Keratinocyte (primary cell): ENCODE results near the gene SCN2B. TPM values are rescaled to one million over a fixed set of nuclear protein-coding genes. Genes with fewer than 3 reads are reported as not detected.

Source experiments
- DNase-seq: peaks from one replicate; pipeline ENCODE4 v3.0.0-alpha.2; 2011; ENCODE audit warnings: low read depth, missing footprints, low spot score
- FAIRE-seq: peaks from 2 replicates; lab custom pipeline; 2011; peaks lifted over from hg19 to GRCh38; lab: Jason Lieb, UNC
- H2AFZ ChIP-seq: 2 replicates; pipeline ENCODE4 v1.6.0; 2012; ENCODE audit warnings: low read length, control low read depth, inconsistent platforms; ENCODE audit not compliant: control insufficient read depth
- H3K27ac ChIP-seq: 2 replicates; pipeline ENCODE4 v1.5.1; 2011; ENCODE audit warnings: low read length; ENCODE audit not compliant: control insufficient read depth, insufficient read depth
- H3K27me3 ChIP-seq: 3 replicates; pipeline ENCODE4 v1.6.0; 2011; ENCODE audit warnings: low read length; ENCODE audit not compliant: control insufficient read depth, insufficient read depth; ENCODE audit errors: extremely low read depth
- H3K36me3 ChIP-seq, 2 experiments: 2 replicates in 1 of 2; 3 replicates in 1 of 2; pipeline ENCODE4 v1.5.1; 2011; ENCODE audit warnings: low read length in 2 of 2, mild to moderate bottlenecking in 1 of 2; ENCODE audit not compliant: control insufficient read depth in 2 of 2, insufficient read depth in 2 of 2; ENCODE audit errors: extremely low read depth in 1 of 2
- H3K4me1 ChIP-seq: 3 replicates; pipeline ENCODE4 v1.5.1; 2011; ENCODE audit warnings: low read length; ENCODE audit not compliant: control insufficient read depth, insufficient read depth; ENCODE audit errors: extremely low read depth
- H3K4me2 ChIP-seq: 3 replicates; pipeline ENCODE4 v1.6.0; 2011; ENCODE audit warnings: low read depth, low read length; ENCODE audit not compliant: control insufficient read depth, insufficient read depth; ENCODE audit errors: extremely low read depth
- H3K4me3 ChIP-seq, 3 experiments: fragments of 200-600 bp in 1 of 3; sonication (generic) in 1 of 3; 2 replicates in 2 of 3; 3 replicates in 1 of 3; pipeline ENCODE4 v1.5.1; 2011 to 2016; ENCODE audit warnings: low read length in 3 of 3, mild to moderate bottlenecking in 3 of 3, control low read depth in 2 of 3, inconsistent platforms in 1 of 3, low read depth in 1 of 3, mixed read lengths in 1 of 3, mixed run types in 1 of 3, moderate library complexity in 1 of 3; ENCODE audit not compliant: control insufficient read depth in 2 of 3, insufficient read depth in 2 of 3; ENCODE audit errors: extremely low read depth in 1 of 3
- H3K79me2 ChIP-seq: 2 replicates; pipeline ENCODE4 v1.6.0; 2012; ENCODE audit warnings: low read length; ENCODE audit not compliant: control insufficient read depth, insufficient read depth
- H3K9ac ChIP-seq: 3 replicates; pipeline ENCODE4 v1.6.0; 2011; ENCODE audit warnings: low read length; ENCODE audit not compliant: control insufficient read depth, insufficient read depth; ENCODE audit errors: extremely low read depth
- H3K9me1 ChIP-seq: 3 replicates; pipeline ENCODE4 v1.6.0; 2011; ENCODE audit warnings: low read length; ENCODE audit not compliant: control insufficient read depth, insufficient read depth; ENCODE audit errors: extremely low read depth
- H3K9me3 ChIP-seq: 2 replicates; pipeline ENCODE4 v1.5.1; 2012; ENCODE audit warnings: low read depth, low read length; ENCODE audit not compliant: control insufficient read depth
- H4K20me1 ChIP-seq: 3 replicates; pipeline ENCODE4 v1.6.0; 2011; ENCODE audit warnings: low read length; ENCODE audit not compliant: control insufficient read depth, insufficient read depth; ENCODE audit errors: extremely low read depth
- CTCF ChIP-seq, 3 experiments: IDR thresholded peaks in 1 of 3; conservative IDR thresholded peaks in 1 of 3; optimal IDR thresholded peaks in 1 of 3; 2 replicates in 2 of 3; 3 replicates in 1 of 3; pipeline versions ENCODE3 to v1.5.1; 2011; ENCODE audit warnings: low read length in 3 of 3, mild to moderate bottlenecking in 3 of 3, moderate library complexity in 2 of 3, control low read depth in 1 of 3, inconsistent platforms in 1 of 3; ENCODE audit not compliant: insufficient read depth in 2 of 3; ENCODE audit errors: extremely low read depth in 1 of 3
- EZH2 ChIP-seq: IDR thresholded peaks from one replicate; pipeline ENCODE4 v1.6.1; 2012; ENCODE audit warnings: inconsistent platforms, mild to moderate bottlenecking, low read length, moderate library complexity
- dilution Hi-C: fragments of 300-500 bp; cut with MboI; formaldehyde crosslinking; loops from one replicate; pipeline ENCODE4 v1.7.0; 2020; ENCODE audit warnings: low sequenced_read_pairs; ENCODE audit not compliant: extremely low pct_ligation_motif_present
- polyA plus RNA-seq, 5 experiments: library from polyadenylated mRNA; depleted of rRNA in 3 of 5; stranded (reverse) in 3 of 5; stranded (forward) in 1 of 5; unstranded in 1 of 5; fragments of >200 nt; gene quantifications; 1 replicate in 1 of 5; 2 replicates in 3 of 5; 3 replicates in 1 of 5; pipeline versions ENCODE4 v1.2.1 to v1.2.3, GENCODE V29; 2011 to 2012; ENCODE audit warnings: missing spikeins in 2 of 5, low read depth in 1 of 5, low replicate concordance in 1 of 5

Gene SCN2B
- polyA plus RNA-seq, 1 donor (not counting 4 experiments of a cell fraction or from before 2014, with no cell fraction given), result 0.56 TPM

DNA sequence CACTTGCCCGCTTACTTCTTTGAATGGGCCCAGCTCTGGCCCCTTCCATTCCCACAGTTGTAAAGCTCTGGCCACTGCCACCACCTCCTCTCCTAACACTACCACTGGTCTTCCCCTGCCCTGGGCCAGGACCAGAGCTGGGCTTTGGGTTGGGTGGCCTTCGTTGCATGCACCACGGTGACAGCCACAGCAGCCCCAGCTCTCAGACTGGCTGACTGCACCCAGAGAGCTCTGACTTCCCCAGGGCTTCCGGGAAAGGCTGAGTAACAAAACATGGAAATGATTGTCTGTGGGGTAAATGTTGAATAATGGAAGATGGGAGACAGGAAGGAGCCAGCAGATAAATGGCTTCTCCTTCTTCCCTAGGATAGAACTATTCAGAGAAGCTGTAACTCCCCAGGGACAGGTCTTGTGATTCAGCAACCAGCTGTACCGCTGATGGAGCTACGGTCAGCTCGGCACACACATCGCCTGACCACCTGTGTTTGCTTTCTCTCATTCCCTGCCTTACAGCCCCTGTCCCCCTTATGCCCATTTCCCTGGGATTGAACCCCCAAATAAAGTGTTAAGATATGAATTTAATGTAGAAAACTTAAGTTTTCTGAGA, 51.4 kb downstream of the SCN2B start:
- Histone ChIP-seq H2AFZ (no peak overlapping the region), H3K36me3 (no peaks in the 10 kb centered on the region), H3K4me2 (no peak overlapping the region), H3K79me2 (no peaks in the 10 kb centered on the region), H3K4me3 (no peak overlapping the region), H4K20me1 (no peaks in the 10 kb centered on the region), H3K27me3 (no peaks in the 10 kb centered on the region), H3K9me3 (no peaks in the 10 kb centered on the region), H3K9me1 (no peaks in the 10 kb centered on the region), H3K4me1 (no peaks in the 10 kb centered on the region), H3K9ac (no peak overlapping the region), H3K27ac (no peak overlapping the region)
- no peak for FAIRE-seq
- dilution Hi-C loops, result no loop called here
- TF ChIP-seq EZH2 (no peak), CTCF (optimal IDR thresholded peaks at IDR 0.05 in 1 of 3, IDR thresholded peaks at IDR 0.05 in 1 of 3, conservative IDR thresholded peaks at IDR 0.05 in 1 of 3; ENCODE audit: extremely low read depth in 1 of 3, insufficient read depth in 2 of 3, low read length in 3 of 3) (no peak)
- DNase-seq, result no peak

DNA sequence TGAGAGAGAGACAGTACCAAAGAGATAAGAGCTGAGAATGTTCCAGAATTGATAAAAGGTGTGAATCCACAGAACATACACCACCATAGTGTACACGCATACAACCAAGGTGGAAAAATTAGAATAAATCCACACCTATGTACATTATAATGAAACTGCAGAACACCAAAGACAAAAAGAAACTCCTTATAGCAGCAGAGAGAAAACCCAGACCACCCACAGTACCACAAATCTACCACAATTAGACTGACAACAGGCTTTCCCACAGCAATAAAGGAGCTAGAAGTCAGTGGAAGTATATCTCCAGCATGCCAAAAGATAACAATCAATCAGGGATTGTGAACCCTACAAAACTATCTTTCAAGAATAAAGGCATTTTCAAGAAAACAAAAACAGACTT, 55.6 kb downstream of the SCN2B start:
- no peaks in the 10 kb centered on the region for H3K9me3 ChIP-seq
- no peak overlapping the region for H3K4me3 ChIP-seq
- no peaks in the 10 kb centered on the region for H3K36me3 ChIP-seq
- DNase-seq (no peak), FAIRE-seq (no peak)
- dilution Hi-C loops, result no loop called here
- H3K79me2 ChIP-seq, result no peaks in the 10 kb centered on the region
- no peaks in the 10 kb centered on the region for H3K4me1 ChIP-seq
- H3K27me3 ChIP-seq, result no peaks in the 10 kb centered on the region
- no peaks in the 10 kb centered on the region for H3K9me1 ChIP-seq
- H3K4me2 ChIP-seq, result no peak overlapping the region
- H3K9ac ChIP-seq, result no peak overlapping the region
- no peak for TF ChIP-seq EZH2
- no peak for TF ChIP-seq CTCF (optimal IDR thresholded peaks at IDR 0.05 in 1 of 3, IDR thresholded peaks at IDR 0.05 in 1 of 3, conservative IDR thresholded peaks at IDR 0.05 in 1 of 3; ENCODE audit: extremely low read depth in 1 of 3, insufficient read depth in 2 of 3, low read length in 3 of 3)
- no peaks in the 10 kb centered on the region for H4K20me1 ChIP-seq
- no peak overlapping the region for H2AFZ ChIP-seq
- H3K27ac ChIP-seq, result no peak overlapping the region
